ENCODE results near the gene MYO19. TPM values are rescaled to one million over a fixed set of nuclear protein-coding genes. Genes with fewer than 3 reads are reported as not detected.

The MYO19 gene
- total and polyA plus RNA-seq, 12 donors: 12.0 to 43.6 (median 29.4) TPM

DNA sequence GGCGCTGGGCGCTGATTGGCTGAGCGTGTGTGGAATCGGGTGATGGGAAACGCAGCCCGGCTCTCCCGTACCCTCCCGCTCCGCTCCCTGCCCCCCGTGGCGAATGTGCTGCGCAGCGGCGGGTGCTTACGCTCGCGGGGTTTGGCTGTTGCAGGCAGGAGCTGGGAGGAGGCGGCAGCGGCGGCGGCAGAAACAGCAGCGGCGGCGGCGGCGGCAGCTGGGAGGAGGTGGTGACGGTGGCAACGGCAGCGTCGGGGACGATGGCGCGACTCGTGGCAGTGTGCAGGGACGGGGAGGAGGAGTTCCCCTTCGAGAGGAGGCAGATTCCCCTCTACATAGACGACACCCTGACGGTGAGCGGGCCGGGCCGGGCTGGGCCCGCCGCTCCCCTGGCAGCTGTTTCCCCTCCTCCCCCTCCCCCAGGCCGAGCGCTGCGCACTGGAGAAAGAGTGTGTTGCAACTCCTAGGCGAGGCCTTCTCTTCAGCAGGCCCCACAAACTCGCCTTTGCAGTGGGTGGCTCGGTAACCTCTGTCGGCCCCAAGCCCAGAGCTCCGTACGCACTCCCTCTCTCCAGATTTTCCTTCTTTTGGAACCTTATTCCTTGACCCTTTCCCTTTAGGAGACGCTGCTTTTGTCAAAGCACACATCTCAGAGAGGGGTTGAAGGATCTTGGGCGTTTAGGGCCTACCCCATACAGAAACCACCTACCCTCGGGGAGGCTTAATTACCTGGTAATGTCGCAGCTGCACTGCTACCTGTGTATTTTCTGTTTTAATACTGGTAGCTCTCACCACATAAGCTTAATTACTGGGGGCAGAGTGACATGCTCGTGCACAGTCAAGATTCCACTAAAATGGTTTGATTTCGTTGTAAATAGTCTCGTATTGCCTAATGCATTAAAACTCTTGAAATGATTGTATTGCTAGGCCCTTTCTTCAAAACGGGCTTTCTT lies 11.1 kb upstream of the MYO19 start:
- Histone ChIP-seq H3K4me1 (replicated peaks in 1 of 2) (peaks cover 38 to 46% of the 10 kb centered on the region in 2 donors), H3K9me3 (replicated peaks in 1 of 3) (no peaks in the 10 kb centered on the region), H3K4me3 (peak overlapping the region; percentile 14 to 93 (median 56)), H3K36me3 (replicated peaks in 1 of 2) (no peaks in the 10 kb centered on the region), H3K27me3 (no peaks in the 10 kb centered on the region), H3K27ac (peak overlapping the region; percentile 75 to 99 (median 99))
- peak; percentile 97 to 98 (median 97) for DNase-seq
- WGBS, 4 donors: 0 to 1% (median 0%) methylated on average over 9 to 60 of the region's 60 CpGs
- TF ChIP-seq POLR2A (IDR thresholded peaks at IDR 0.05): peak; percentile 94 to 98
- TF ChIP-seq, protein P1, sequence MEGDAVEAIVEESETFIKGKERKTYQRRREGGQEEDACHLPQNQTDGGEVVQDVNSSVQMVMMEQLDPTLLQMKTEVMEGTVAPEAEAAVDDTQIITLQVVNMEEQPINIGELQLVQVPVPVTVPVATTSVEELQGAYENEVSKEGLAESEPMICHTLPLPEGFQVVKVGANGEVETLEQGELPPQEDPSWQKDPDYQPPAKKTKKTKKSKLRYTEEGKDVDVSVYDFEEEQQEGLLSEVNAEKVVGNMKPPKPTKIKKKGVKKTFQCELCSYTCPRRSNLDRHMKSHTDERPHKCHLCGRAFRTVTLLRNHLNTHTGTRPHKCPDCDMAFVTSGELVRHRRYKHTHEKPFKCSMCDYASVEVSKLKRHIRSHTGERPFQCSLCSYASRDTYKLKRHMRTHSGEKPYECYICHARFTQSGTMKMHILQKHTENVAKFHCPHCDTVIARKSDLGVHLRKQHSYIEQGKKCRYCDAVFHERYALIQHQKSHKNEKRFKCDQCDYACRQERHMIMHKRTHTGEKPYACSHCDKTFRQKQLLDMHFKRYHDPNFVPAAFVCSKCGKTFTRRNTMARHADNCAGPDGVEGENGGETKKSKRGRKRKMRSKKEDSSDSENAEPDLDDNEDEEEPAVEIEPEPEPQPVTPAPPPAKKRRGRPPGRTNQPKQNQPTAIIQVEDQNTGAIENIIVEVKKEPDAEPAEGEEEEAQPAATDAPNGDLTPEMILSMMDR (IDR thresholded peaks at IDR 0.05): peak in 1 of 6 experiments; percentile 34
- intact Hi-C loops (cut with DNase I): no loop called here

DNA sequence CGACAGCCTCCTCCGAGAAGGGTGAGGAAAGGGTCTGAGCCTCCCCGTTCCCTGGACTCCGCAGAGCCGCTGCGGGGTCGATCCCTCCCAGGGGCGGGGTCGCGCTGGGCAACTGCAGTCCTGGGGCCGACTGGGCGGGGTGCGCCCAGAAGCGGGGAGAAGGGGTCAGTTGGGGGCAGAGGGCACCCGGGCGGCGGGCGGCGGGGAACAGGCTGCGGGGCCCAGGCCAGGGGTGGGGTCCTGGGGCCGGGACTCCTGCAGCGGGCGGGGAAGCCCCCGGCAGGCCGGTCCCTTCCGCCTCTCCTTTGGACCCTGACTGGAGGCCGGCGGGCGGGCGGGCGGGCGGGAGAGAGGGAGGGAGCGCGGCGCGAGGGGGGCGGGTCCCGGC lies 10.4 kb upstream of the MYO19 start:
- 0 to 1% (median 0%) methylated on average over 12 to 32 of the region's 38 CpGs for WGBS, 4 donors
- no peaks in the 10 kb centered on the region for H3K9me3 ChIP-seq (replicated peaks in 1 of 3)
- H3K27ac ChIP-seq: peak overlapping the region; percentile 99 to 100 (median 99)
- intact Hi-C loops (cut with DNase I): no loop called here
- DNase-seq: no peak
- peak overlapping the region; percentile 71 to 97 (median 92) for H3K4me3 ChIP-seq
- no peaks in the 10 kb centered on the region for H3K27me3 ChIP-seq
- TF ChIP-seq POLR2A (IDR thresholded peaks at IDR 0.05): no peak
- TF ChIP-seq, protein P1 (IDR thresholded peaks at IDR 0.05): no peak
- H3K36me3 ChIP-seq (replicated peaks in 1 of 2): no peaks in the 10 kb centered on the region
- H3K4me1 ChIP-seq (replicated peaks in 1 of 2): peaks cover 36 to 41% of the 10 kb centered on the region in 2 donors

DNA sequence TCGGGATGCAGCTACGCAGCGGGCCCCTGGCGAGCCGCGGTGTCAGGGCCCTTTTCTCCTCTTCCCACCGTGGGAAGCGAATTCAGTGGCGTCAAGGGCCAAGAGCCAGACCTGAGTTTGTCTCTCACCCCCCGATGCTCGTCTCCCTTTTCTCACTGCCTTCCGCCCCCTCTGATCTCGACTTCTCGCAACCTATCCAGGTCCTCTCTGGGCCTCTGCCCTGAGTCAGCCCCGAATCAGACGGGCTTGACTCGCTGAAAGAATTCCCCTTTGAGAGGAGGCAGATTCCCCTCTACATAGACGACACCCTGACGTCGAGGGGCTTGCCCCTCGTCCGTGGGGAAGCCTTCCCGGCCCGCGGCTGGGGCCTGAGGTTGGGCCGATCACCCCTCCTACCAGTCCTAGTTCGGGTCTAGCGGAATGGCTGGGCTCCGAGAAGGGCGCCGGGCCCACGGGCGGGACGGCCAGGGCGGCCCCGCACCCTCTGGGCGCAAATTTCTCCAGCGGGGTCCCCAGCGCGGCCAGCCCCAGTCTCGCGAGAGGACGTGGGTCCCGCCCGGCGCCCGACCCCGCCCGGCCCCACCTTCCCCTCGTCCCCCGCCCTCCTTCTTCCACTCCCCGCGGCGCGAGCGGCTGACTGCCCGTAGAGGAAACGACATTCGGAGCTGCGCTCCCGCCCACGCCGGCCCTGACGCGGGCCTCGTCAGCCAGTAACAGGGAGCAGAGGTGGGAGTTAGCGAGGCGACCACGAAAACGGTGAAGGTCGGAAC lies 9.8 kb upstream of the MYO19 start, which contains the start of gene GGNBP2:
GGNBP2 (plus strand) TSS at position 613 of the 770 bp plus-strand sequence. CDS start 806 bp downstream, outside the sequence.
- 0% methylated on average over 31 to 71 of the region's 71 CpGs for WGBS, 4 donors
- intact Hi-C loops (cut with DNase I): no loop called here

More for the DNA sequence above, 9.8 kb upstream of the MYO19 start, which contains the start of gene GGNBP2:
- Histone ChIP-seq H3K27me3 (no peaks in the 10 kb centered on the region), H3K27ac (peak within 1 kb of the TSS; percentile 99 to 100 (median 99)), H3K36me3 (replicated peaks in 1 of 2) (no peaks in the 10 kb centered on the region), H3K4me3 (peak within 1 kb of the TSS; percentile 71 to 97 (median 92)), H3K4me1 (replicated peaks in 1 of 2) (peaks cover 33 to 35% of the 10 kb centered on the region in 2 donors), H3K9me3 (replicated peaks in 1 of 3) (no peaks in the 10 kb centered on the region)
- DNase-seq: peak; percentile 91 to 95 (median 94)
- TF ChIP-seq, protein P1 (IDR thresholded peaks at IDR 0.05): no peak
- TF ChIP-seq POLR2A (IDR thresholded peaks at IDR 0.05): peak; percentile 87 to 91

Data from adrenal gland (tissue), 12 donors.